ENCODE data around the gene JAZF1.

DNA sequence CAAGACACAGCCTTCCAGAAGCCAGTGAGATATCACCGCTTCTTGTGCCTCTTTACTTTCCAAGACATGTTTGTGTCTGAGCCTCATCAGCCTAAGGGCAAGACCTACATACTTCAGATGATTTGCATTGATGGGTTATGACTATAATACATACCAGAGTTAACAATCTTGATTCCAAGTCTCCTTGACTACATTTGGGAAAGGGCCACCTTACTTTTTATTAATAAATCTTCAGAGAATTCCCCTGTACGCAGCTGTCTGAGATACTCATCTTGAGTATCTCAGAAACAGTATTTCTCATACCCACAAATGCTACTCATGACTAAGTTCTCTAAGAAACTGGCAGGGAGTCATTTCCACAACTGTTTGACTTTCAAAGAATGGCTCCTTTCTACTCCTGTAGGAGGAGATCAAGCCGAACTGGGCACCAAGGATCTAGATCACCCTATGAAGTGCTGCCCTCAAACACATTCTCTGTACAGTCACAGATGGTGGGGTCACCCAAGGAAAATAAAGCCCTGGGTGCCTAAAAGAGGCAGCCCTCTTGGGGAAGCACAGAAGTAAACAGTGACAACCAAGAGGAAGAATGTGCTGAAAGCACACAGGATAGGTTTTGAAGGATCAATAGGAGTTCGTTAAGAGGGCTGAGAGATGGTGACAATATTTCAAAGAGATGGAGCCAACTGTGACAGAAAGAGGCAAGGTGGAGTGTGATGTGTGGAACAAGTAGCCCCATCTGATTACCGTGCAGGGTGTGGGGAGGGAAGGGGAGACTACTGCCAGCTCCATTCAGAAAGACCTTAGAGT lies 138.9 kb downstream of the JAZF1 start:
- TF ChIP-seq, protein P1, sequence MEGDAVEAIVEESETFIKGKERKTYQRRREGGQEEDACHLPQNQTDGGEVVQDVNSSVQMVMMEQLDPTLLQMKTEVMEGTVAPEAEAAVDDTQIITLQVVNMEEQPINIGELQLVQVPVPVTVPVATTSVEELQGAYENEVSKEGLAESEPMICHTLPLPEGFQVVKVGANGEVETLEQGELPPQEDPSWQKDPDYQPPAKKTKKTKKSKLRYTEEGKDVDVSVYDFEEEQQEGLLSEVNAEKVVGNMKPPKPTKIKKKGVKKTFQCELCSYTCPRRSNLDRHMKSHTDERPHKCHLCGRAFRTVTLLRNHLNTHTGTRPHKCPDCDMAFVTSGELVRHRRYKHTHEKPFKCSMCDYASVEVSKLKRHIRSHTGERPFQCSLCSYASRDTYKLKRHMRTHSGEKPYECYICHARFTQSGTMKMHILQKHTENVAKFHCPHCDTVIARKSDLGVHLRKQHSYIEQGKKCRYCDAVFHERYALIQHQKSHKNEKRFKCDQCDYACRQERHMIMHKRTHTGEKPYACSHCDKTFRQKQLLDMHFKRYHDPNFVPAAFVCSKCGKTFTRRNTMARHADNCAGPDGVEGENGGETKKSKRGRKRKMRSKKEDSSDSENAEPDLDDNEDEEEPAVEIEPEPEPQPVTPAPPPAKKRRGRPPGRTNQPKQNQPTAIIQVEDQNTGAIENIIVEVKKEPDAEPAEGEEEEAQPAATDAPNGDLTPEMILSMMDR (IDR thresholded peaks at IDR 0.05): no peak
- TF ChIP-seq ZFX (IDR thresholded peaks at IDR 0.05; ENCODE audit: borderline replicate concordance): no peak

Measured in 22Rv1 (cell line).